ENCODE data around the gene TMEM117.

Gene TMEM117

GRCh38 chr12:43815416-43815815 lies 20.5 kb upstream of the TMEM117 start:
- H3K23ac ChIP-seq (ENCODE audit: low read depth, low read length, poor library complexity) = no peak overlapping the region
- no peak overlapping the region for H4K8ac ChIP-seq (ENCODE audit: low read depth, low read length)
- H3K18ac ChIP-seq (ENCODE audit: low read length) = no peak overlapping the region
- H4K91ac ChIP-seq (ENCODE audit: low read depth, low read length, poor library complexity) = no peak overlapping the region
- no peak overlapping the region for H2BK15ac ChIP-seq (ENCODE audit: low read length)
- no peaks in the 10 kb centered on the region for H3K79me1 ChIP-seq (ENCODE audit: low read depth, low read length)
- H3K9me3 ChIP-seq (replicated peaks in 1 of 2; ENCODE audit: control insufficient read depth in 2 of 2, insufficient read depth in 1 of 2, low read depth in 1 of 2, low read length in 2 of 2) = no peaks in the 10 kb centered on the region
- no peak for DNase-seq (ENCODE audit: low spot score)
- H2AFZ ChIP-seq (ENCODE audit: low read length) = no peak overlapping the region
- no peak overlapping the region for H3K4me2 ChIP-seq (ENCODE audit: insufficient read depth, low read length, poor library complexity, severe bottlenecking)
- no peaks in the 10 kb centered on the region for H3K4me1 ChIP-seq (ENCODE audit: control insufficient read depth in 2 of 2, insufficient read depth in 1 of 2, low read depth in 1 of 2, low read length in 2 of 2)
- no peak overlapping the region for H2AK5ac ChIP-seq (ENCODE audit: low read depth, low read length)
- no peak overlapping the region for H2BK5ac ChIP-seq (ENCODE audit: low read length)
- H3K27ac ChIP-seq (replicated peaks; ENCODE audit: low read length) = no peak overlapping the region
- H3K4me3 ChIP-seq (ENCODE audit: low read length in 2 of 2) = no peak overlapping the region
- WGBS, 2 donors (ENCODE audit: extremely low coverage in 2 of 2, insufficient read length in 2 of 2, insufficient replicate concordance in 1 of 2) = no CpG with 5 or more reads among the region's 3 CpGs
- no peak overlapping the region for H2BK12ac ChIP-seq (ENCODE audit: low read length)
- H2BK120ac ChIP-seq (ENCODE audit: low read depth, low read length) = no peak overlapping the region
- H3K27me3 ChIP-seq (ENCODE audit: control insufficient read depth in 3 of 3, insufficient read depth in 3 of 3, low read depth in 1 of 3, low read length in 3 of 3) = peaks cover 0 to 5% (median 0%) of the 10 kb centered on the region in 3 experiments
- H3K14ac ChIP-seq (ENCODE audit: low read length) = no peak overlapping the region
- H3K4ac ChIP-seq (ENCODE audit: low read length) = no peak overlapping the region
- H3K36me3 ChIP-seq (replicated peaks in 1 of 2; ENCODE audit: control insufficient read depth in 2 of 2, insufficient read depth in 2 of 2, low read length in 2 of 2) = no peaks in the 10 kb centered on the region
- H3K9ac ChIP-seq (ENCODE audit: low read depth, low read length, poor library complexity) = no peak overlapping the region

- H3K79me1 ChIP-seq (ENCODE audit: low read depth, low read length) = no peaks in the 10 kb centered on the region
- no peak overlapping the region for H4K8ac ChIP-seq (ENCODE audit: low read depth, low read length)
- no peak overlapping the region for H2BK120ac ChIP-seq (ENCODE audit: low read depth, low read length)
- H2BK12ac ChIP-seq (ENCODE audit: low read length) = no peak overlapping the region
- H4K91ac ChIP-seq (ENCODE audit: low read depth, low read length, poor library complexity) = no peak overlapping the region
- H3K23ac ChIP-seq (ENCODE audit: low read depth, low read length, poor library complexity) = no peak overlapping the region
- DNase-seq (ENCODE audit: low spot score) = no peak
- no peak overlapping the region for H3K14ac ChIP-seq (ENCODE audit: low read length)
- H2AFZ ChIP-seq (ENCODE audit: low read length) = no peak overlapping the region
- no peak overlapping the region for H3K4ac ChIP-seq (ENCODE audit: low read length)
- H3K4me1 ChIP-seq (ENCODE audit: control insufficient read depth in 2 of 2, insufficient read depth in 1 of 2, low read depth in 1 of 2, low read length in 2 of 2) = no peaks in the 10 kb centered on the region
- no peak overlapping the region for H3K18ac ChIP-seq (ENCODE audit: low read length)
- no peak overlapping the region for H2BK15ac ChIP-seq (ENCODE audit: low read length)
- no peaks in the 10 kb centered on the region for H3K36me3 ChIP-seq (replicated peaks in 1 of 2; ENCODE audit: control insufficient read depth in 2 of 2, insufficient read depth in 2 of 2, low read length in 2 of 2)
- peaks cover 0 to 5% (median 0%) of the 10 kb centered on the region in 3 experiments for H3K27me3 ChIP-seq (ENCODE audit: control insufficient read depth in 3 of 3, insufficient read depth in 3 of 3, low read depth in 1 of 3, low read length in 3 of 3)
- no peaks in the 10 kb centered on the region for H3K9me3 ChIP-seq (replicated peaks in 1 of 2; ENCODE audit: control insufficient read depth in 2 of 2, insufficient read depth in 1 of 2, low read depth in 1 of 2, low read length in 2 of 2)
- no peak overlapping the region for H3K9ac ChIP-seq (ENCODE audit: low read depth, low read length, poor library complexity)
- no peak overlapping the region for H3K4me3 ChIP-seq (ENCODE audit: low read length in 2 of 2)
- H3K27ac ChIP-seq (replicated peaks; ENCODE audit: low read length) = no peak overlapping the region
- H2AK5ac ChIP-seq (ENCODE audit: low read depth, low read length) = no peak overlapping the region
- no peak overlapping the region for H2BK5ac ChIP-seq (ENCODE audit: low read length)
- no CpG with 5 or more reads among the region's 3 CpGs for WGBS, 2 donors (ENCODE audit: extremely low coverage in 2 of 2, insufficient read length in 2 of 2, insufficient replicate concordance in 1 of 2)
- H3K4me2 ChIP-seq (ENCODE audit: insufficient read depth, low read length, poor library complexity, severe bottlenecking) = no peak overlapping the region
Observed at GRCh38 chr12:43816168-43816567, 19.7 kb upstream of the TMEM117 start.

GRCh38 chr12:43824207-43824775 lies 11.6 kb upstream of the TMEM117 start:
- Histone ChIP-seq H4K91ac (ENCODE audit: low read depth, low read length, poor library complexity) (no peak overlapping the region), H2AFZ (ENCODE audit: low read length) (no peak overlapping the region), H3K14ac (ENCODE audit: low read length) (no peak overlapping the region), H3K4me1 (ENCODE audit: control insufficient read depth in 2 of 2, insufficient read depth in 1 of 2, low read depth in 1 of 2, low read length in 2 of 2) (no peaks in the 10 kb centered on the region), H3K18ac (ENCODE audit: low read length) (no peak overlapping the region), H2BK12ac (ENCODE audit: low read length) (no peak overlapping the region), H3K4me3 (ENCODE audit: low read length in 2 of 2) (no peak overlapping the region), H3K27ac (replicated peaks; ENCODE audit: low read length) (no peak overlapping the region), H3K4me2 (ENCODE audit: insufficient read depth, low read length, poor library complexity, severe bottlenecking) (no peak overlapping the region), H3K79me1 (ENCODE audit: low read depth, low read length) (no peaks in the 10 kb centered on the region), H2BK120ac (ENCODE audit: low read depth, low read length) (no peak overlapping the region), H2BK5ac (ENCODE audit: low read length) (no peak overlapping the region), H2BK15ac (ENCODE audit: low read length) (no peak overlapping the region), H3K9me3 (replicated peaks in 1 of 2; ENCODE audit: control insufficient read depth in 2 of 2, insufficient read depth in 1 of 2, low read depth in 1 of 2, low read length in 2 of 2) (no peaks in the 10 kb centered on the region), H4K8ac (ENCODE audit: low read depth, low read length) (no peak overlapping the region), H3K9ac (ENCODE audit: low read depth, low read length, poor library complexity) (no peak overlapping the region), H3K23ac (ENCODE audit: low read depth, low read length, poor library complexity) (no peak overlapping the region), H2AK5ac (ENCODE audit: low read depth, low read length) (no peak overlapping the region), H3K4ac (ENCODE audit: low read length) (no peak overlapping the region), H3K36me3 (replicated peaks in 1 of 2; ENCODE audit: control insufficient read depth in 2 of 2, insufficient read depth in 2 of 2, low read length in 2 of 2) (no peaks in the 10 kb centered on the region), H3K27me3 (ENCODE audit: control insufficient read depth in 3 of 3, insufficient read depth in 3 of 3, low read depth in 1 of 3, low read length in 3 of 3) (peaks cover 0 to 3% (median 0%) of the 10 kb centered on the region in 3 experiments)
- no peak for DNase-seq (ENCODE audit: low spot score)
- WGBS, 2 donors (ENCODE audit: extremely low coverage in 2 of 2, insufficient read length in 2 of 2, insufficient replicate concordance in 1 of 2) = no CpG with 5 or more reads among the region's 8 CpGs

GRCh38 chr12:43826681-43827080 lies 9.2 kb upstream of the TMEM117 start:
- Histone ChIP-seq H3K9ac (ENCODE audit: low read depth, low read length, poor library complexity) (no peak overlapping the region), H2BK5ac (ENCODE audit: low read length) (no peak overlapping the region), H3K36me3 (replicated peaks in 1 of 2; ENCODE audit: control insufficient read depth in 2 of 2, insufficient read depth in 2 of 2, low read length in 2 of 2) (no peaks in the 10 kb centered on the region), H4K8ac (ENCODE audit: low read depth, low read length) (no peak overlapping the region), H2AFZ (ENCODE audit: low read length) (no peak overlapping the region), H3K4me3 (ENCODE audit: low read length in 2 of 2) (no peak overlapping the region), H3K4me2 (ENCODE audit: insufficient read depth, low read length, poor library complexity, severe bottlenecking) (no peak overlapping the region), H3K18ac (ENCODE audit: low read length) (no peak overlapping the region), H2AK5ac (ENCODE audit: low read depth, low read length) (no peak overlapping the region), H3K23ac (ENCODE audit: low read depth, low read length, poor library complexity) (no peak overlapping the region), H3K27me3 (ENCODE audit: control insufficient read depth in 3 of 3, insufficient read depth in 3 of 3, low read depth in 1 of 3, low read length in 3 of 3) (peaks cover 0 to 3% (median 0%) of the 10 kb centered on the region in 3 experiments), H3K14ac (ENCODE audit: low read length) (no peak overlapping the region), H3K79me1 (ENCODE audit: low read depth, low read length) (no peaks in the 10 kb centered on the region), H2BK120ac (ENCODE audit: low read depth, low read length) (no peak overlapping the region), H2BK12ac (ENCODE audit: low read length) (no peak overlapping the region), H3K9me3 (replicated peaks in 1 of 2; ENCODE audit: control insufficient read depth in 2 of 2, insufficient read depth in 1 of 2, low read depth in 1 of 2, low read length in 2 of 2) (no peaks in the 10 kb centered on the region), H2BK15ac (ENCODE audit: low read length) (no peak overlapping the region), H3K4ac (ENCODE audit: low read length) (no peak overlapping the region), H3K4me1 (ENCODE audit: control insufficient read depth in 2 of 2, insufficient read depth in 1 of 2, low read depth in 1 of 2, low read length in 2 of 2) (no peaks in the 10 kb centered on the region), H4K91ac (ENCODE audit: low read depth, low read length, poor library complexity) (no peak overlapping the region), H3K27ac (replicated peaks; ENCODE audit: low read length) (no peak overlapping the region)
- no CpG with 5 or more reads among the region's 3 CpGs for WGBS, 2 donors (ENCODE audit: extremely low coverage in 2 of 2, insufficient read length in 2 of 2, insufficient replicate concordance in 1 of 2)
- no peak for DNase-seq (ENCODE audit: low spot score)
